ENCODE data around the gene CCNJL. TPM values are rescaled to one million over a fixed set of nuclear protein-coding genes. Genes with fewer than 3 reads are reported as not detected.

The CCNJL gene
- polyA plus RNA-seq, 2 of the 4 experiments (the other 2 are of a cell fraction), result 7.4 to 16.2 TPM

- no peak for FAIRE-seq
- POLR2A ChIA-PET, result no interaction called here
Measured at GRCh38 chr5:160269017-160269416, 43.3 kb downstream of the CCNJL start.

GRCh38 chr5:160268121-160268520 lies 44.2 kb downstream of the CCNJL start:
- POLR2A ChIA-PET, result no interaction called here
- Histone ChIP-seq H3K4me1 (no peaks in the 10 kb centered on the region), H3K27ac (no peak overlapping the region), H3K9me3 (no peaks in the 10 kb centered on the region), H3K4me2 (no peak overlapping the region), H3K4me3 (no peak overlapping the region)
- CTCF ChIA-PET, result interaction anchor here (0.7 to 4.6 kb wide), 3 partner anchors 11 to 77 kb away, joined by 3 to 19 read pairs (median 6); no protein-coding TSS in a partner anchor
- WGBS (ENCODE audit: missing lambda C conversion rate), result 96% methylated on average over 5 of the region's 5 CpGs
- no peak for FAIRE-seq
- TF ChIP-seq ZSCAN20 (CRISPR knock-in tag; IDR thresholded peaks at IDR 0.05), result no peak
- TF ChIP-seq JUN (IDR thresholded peaks at IDR 0.05), result no peak
- no peak for TF ChIP-seq SREBF2 (IDR thresholded peaks at IDR 0.05)
- TF ChIP-seq FOSB (CRISPR knock-in tag; IDR thresholded peaks at IDR 0.05), result no peak
- no peak for TF ChIP-seq TP53 (CRISPR knock-in tag; IDR thresholded peaks at IDR 0.05)
- TF ChIP-seq EHMT2 (IDR thresholded peaks at IDR 0.05; ENCODE audit: low read depth), result no peak
- no peak for TF ChIP-seq EHF (CRISPR knock-in tag; IDR thresholded peaks at IDR 0.05)
- no peak for TF ChIP-seq KDM5A (IDR thresholded peaks at IDR 0.05)
- no peak for TF ChIP-seq RFX5 (IDR thresholded peaks at IDR 0.05)
- no peak for TF ChIP-seq ZNF302 (CRISPR knock-in tag; IDR thresholded peaks at IDR 0.05)
- no peak for TF ChIP-seq NR3C1 (IDR thresholded peaks at IDR 0.05)
- no peak for TF ChIP-seq CHD2 (IDR thresholded peaks at IDR 0.05; ENCODE audit: low read length, partially characterized antibody)
- no peak for ATAC-seq
- no peak for DNase-seq (ENCODE audit: low read depth in 1 of 2, low spot score in 1 of 2)

More at GRCh38 chr5:160269017-160269416, 43.3 kb downstream of the CCNJL start:
- TF ChIP-seq CHD4 (IDR thresholded peaks at IDR 0.05; ENCODE audit: borderline replicate concordance), result no peak
- CTCF ChIA-PET, result interaction anchor here (1.2 to 4.6 kb wide), 4 partner anchors 8 to 77 kb away, joined by 3 to 19 read pairs (median 4); no protein-coding TSS in a partner anchor
- Histone ChIP-seq H3K4me1 (no peaks in the 10 kb centered on the region), H3K4me2 (no peak overlapping the region), H3K9me3 (no peaks in the 10 kb centered on the region), H3K27ac (no peak overlapping the region), H3K4me3 (no peak overlapping the region)
- WGBS (ENCODE audit: missing lambda C conversion rate), result 83% methylated on average over 10 of the region's 10 CpGs
- ATAC-seq (no peak), DNase-seq (ENCODE audit: low read depth in 1 of 2, low spot score in 1 of 2) (no peak)

DNA sequence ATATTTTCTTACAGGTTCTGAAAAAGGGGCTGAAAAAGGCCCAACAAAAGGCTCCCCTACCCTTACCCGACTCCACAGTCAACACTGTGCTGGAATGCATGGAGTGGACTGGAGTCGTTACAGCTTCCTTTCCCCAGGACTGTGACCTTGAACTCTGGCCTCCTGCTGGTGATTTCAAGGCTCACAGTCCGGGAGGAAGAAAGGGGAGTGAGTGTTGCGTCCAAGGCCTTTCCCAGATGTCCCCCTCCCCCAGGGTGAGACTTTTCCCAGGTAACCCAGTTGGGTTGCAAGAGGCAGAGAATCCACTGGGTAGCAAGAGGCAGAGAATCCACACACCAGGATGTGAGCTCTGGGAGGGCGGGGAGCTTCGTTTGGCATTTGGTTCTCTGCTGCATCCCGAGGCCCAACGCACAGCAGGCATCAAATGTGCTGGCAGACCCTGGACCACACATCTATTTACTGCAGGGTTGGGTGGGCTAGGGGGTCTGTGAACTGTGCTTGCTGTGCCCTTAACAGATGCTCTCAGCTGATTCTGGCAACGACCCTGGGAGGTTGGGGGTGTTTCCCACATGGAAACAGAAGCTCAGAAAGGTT lies 45.5 kb downstream of the CCNJL start:
- no peak overlapping the region for H3K4me3 ChIP-seq
- WGBS (ENCODE audit: missing lambda C conversion rate), result 75% methylated on average over 9 of the region's 9 CpGs
- no peaks in the 10 kb centered on the region for H3K4me1 ChIP-seq
- FAIRE-seq (no peak), DNase-seq (ENCODE audit: low read depth in 1 of 2, low spot score in 1 of 2) (no peak), ATAC-seq (peak; percentile 38 to 56; a peak in 3 of 6 replicates)
- POLR2A ChIA-PET, result no interaction called here
- TF ChIP-seq, protein P1, sequence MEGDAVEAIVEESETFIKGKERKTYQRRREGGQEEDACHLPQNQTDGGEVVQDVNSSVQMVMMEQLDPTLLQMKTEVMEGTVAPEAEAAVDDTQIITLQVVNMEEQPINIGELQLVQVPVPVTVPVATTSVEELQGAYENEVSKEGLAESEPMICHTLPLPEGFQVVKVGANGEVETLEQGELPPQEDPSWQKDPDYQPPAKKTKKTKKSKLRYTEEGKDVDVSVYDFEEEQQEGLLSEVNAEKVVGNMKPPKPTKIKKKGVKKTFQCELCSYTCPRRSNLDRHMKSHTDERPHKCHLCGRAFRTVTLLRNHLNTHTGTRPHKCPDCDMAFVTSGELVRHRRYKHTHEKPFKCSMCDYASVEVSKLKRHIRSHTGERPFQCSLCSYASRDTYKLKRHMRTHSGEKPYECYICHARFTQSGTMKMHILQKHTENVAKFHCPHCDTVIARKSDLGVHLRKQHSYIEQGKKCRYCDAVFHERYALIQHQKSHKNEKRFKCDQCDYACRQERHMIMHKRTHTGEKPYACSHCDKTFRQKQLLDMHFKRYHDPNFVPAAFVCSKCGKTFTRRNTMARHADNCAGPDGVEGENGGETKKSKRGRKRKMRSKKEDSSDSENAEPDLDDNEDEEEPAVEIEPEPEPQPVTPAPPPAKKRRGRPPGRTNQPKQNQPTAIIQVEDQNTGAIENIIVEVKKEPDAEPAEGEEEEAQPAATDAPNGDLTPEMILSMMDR (IDR thresholded peaks at IDR 0.05), result no peak
- TF ChIP-seq FOXS1 (CRISPR knock-in tag; IDR thresholded peaks at IDR 0.05) (no peak), ZC3H11A (IDR thresholded peaks at IDR 0.05) (no peak), ATOH8 (CRISPR knock-in tag; IDR thresholded peaks at IDR 0.05; ENCODE audit: low read depth) (no peak), CBX2 (IDR thresholded peaks at IDR 0.05; ENCODE audit: borderline replicate concordance, low read depth) (no peak), EHMT2 (IDR thresholded peaks at IDR 0.05; ENCODE audit: low read depth) (no peak), TFCP2L1 (CRISPR knock-in tag; IDR thresholded peaks at IDR 0.05) (no peak), NR3C1 (IDR thresholded peaks at IDR 0.05) (no peak), CBX8 (IDR thresholded peaks at IDR 0.05) (no peak), HOXB13 (CRISPR knock-in tag; IDR thresholded peaks at IDR 0.05; ENCODE audit: low read depth) (no peak), PHF8 (IDR thresholded peaks at IDR 0.05; ENCODE audit: borderline replicate concordance, low read depth) (no peak), FOSB (CRISPR knock-in tag; IDR thresholded peaks at IDR 0.05) (no peak), KDM1A (IDR thresholded peaks at IDR 0.05; ENCODE audit: low read depth) (no peak), EHF (CRISPR knock-in tag; IDR thresholded peaks at IDR 0.05) (no peak), NPAS2 (CRISPR knock-in tag; IDR thresholded peaks at IDR 0.05; ENCODE audit: borderline replicate concordance) (no peak), HOXB5 (CRISPR knock-in tag; IDR thresholded peaks at IDR 0.05) (no peak), FOSL2 (IDR thresholded peaks at IDR 0.05) (no peak), FOSL2 (CRISPR knock-in tag; IDR thresholded peaks at IDR 0.05) (no peak), JUN (IDR thresholded peaks at IDR 0.05) (no peak)
- CTCF ChIA-PET, result interaction anchor here (0.6 to 4.6 kb wide), 5 partner anchors 8 to 79 kb away, joined by 3 to 19 read pairs (median 4); no protein-coding TSS in a partner anchor
- no peak overlapping the region for H3K27ac ChIP-seq
- no peaks in the 10 kb centered on the region for H3K9me3 ChIP-seq
- no peak overlapping the region for H3K4me2 ChIP-seq

Measured in A549 (cell line).